ENCODE measurements around the gene RBKS.
"Not testable (repeated sequence)": the region's sequence is repeated elsewhere in the genome, so short reads cannot be mapped to it uniquely, and the experiment has no call there.

Gene RBKS

GRCh38 chr2:27870724-27871123, 19.5 kb downstream of the RBKS start:
- DNase-seq = no peak

GRCh38 chr2:27869763-27870162, 20.4 kb downstream of the RBKS start:
- DNase-seq = no peak

GRCh38 chr2:27866237-27866636, 23.9 kb downstream of the RBKS start:
- no peak for DNase-seq

- DNase-seq = not testable (repeated sequence)
These were observed 26.2 kb downstream of the RBKS start for GRCh38 chr2:27863955-27864354.

- no peak for DNase-seq
These were observed 27.0 kb downstream of the RBKS start for GRCh38 chr2:27863146-27863545.

GRCh38 chr2:27860111-27860510, 30.1 kb downstream of the RBKS start:
- DNase-seq = peak; percentile 81

GRCh38 chr2:27857417-27858172, 32.6 kb downstream of the RBKS start:
- DNase-seq = peak; percentile 78

- DNase-seq = no peak
These were observed 33.2 kb downstream of the RBKS start for GRCh38 chr2:27856956-27857355.

- no peak for DNase-seq
These were observed 33.8 kb downstream of the RBKS start for GRCh38 chr2:27856386-27856785.

- peak; percentile 73 for DNase-seq
These were observed 34.7 kb downstream of the RBKS start for GRCh38 chr2:27855476-27855875.

- DNase-seq = no peak
These were observed 35.8 kb downstream of the RBKS start for GRCh38 chr2:27854229-27854862.

GRCh38 chr2:27852691-27853090, 37.5 kb downstream of the RBKS start:
- no peak for DNase-seq

GRCh38 chr2:27849558-27850205, 40.5 kb downstream of the RBKS start:
- no peak for DNase-seq

- DNase-seq = no peak
These were observed 42.9 kb downstream of the RBKS start for GRCh38 chr2:27847333-27847732.

GRCh38 chr2:27844821-27845255, 45.3 kb downstream of the RBKS start:
- no peak for DNase-seq

- no peak for DNase-seq
These were observed 46.2 kb downstream of the RBKS start for GRCh38 chr2:27843992-27844391.

- no peak for DNase-seq
These were observed 47.3 kb downstream of the RBKS start for GRCh38 chr2:27842894-27843293.

- DNase-seq = no peak
These were observed 51.1 kb downstream of the RBKS start for GRCh38 chr2:27839022-27839618.

GRCh38 chr2:27838502-27838901, 51.7 kb downstream of the RBKS start:
- peak; percentile 65 for DNase-seq

- peak; percentile 65 for DNase-seq
These were observed 56.3 kb downstream of the RBKS start for GRCh38 chr2:27833931-27834330.

- peak; percentile 92 for DNase-seq
These were observed 57.8 kb downstream of the RBKS start for GRCh38 chr2:27832396-27832795.

- DNase-seq = peak; percentile 39
These were observed 58.7 kb downstream of the RBKS start for GRCh38 chr2:27831279-27832050.

GRCh38 chr2:27830656-27831055, 59.5 kb downstream of the RBKS start:
- DNase-seq = no peak
